GM12801 (cell line): ENCODE data around the gene NAA80.

Source experiments
- CTCF ChIP-seq: IDR thresholded peaks from one replicate; pipeline ENCODE4 v1.5.1; 2011; ENCODE audit warnings: control low read depth; ENCODE audit not compliant: insufficient read length; ENCODE audit errors: extremely low read depth

Gene NAA80

DNA sequence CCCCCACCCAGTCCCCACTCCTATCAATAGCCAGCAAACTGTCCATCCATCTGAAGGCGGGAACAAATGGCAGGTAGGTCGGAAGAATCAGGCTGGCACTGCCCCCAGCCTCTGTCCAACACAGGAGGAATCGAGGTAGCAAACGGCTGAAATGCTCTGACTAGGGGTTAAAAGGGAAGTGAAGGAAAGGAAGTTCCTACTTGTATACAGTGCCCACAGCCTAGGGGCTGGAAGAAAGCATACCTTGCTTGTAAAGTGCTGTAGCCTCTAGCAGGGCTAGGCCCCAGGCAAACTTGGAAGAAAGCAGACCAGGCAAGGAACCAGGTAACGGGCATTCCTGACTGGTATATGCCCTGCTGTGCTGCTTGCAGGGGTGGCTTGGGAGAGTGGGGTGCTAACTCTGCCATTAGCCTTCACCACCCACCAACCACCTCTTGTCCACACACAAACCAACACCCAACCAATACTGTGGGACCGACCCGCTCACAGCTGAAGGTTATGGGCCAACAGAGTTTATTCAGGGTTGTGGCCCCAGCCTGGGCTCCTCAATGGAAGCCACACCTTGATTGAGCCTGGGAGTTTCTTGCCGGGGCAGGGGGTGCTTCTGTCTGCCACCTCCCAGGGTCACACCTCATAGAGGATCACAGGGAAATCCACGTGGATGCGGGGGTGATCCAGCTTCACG lies 26.4 kb upstream of the NAA80 start:
- no peak for TF ChIP-seq CTCF

DNA sequence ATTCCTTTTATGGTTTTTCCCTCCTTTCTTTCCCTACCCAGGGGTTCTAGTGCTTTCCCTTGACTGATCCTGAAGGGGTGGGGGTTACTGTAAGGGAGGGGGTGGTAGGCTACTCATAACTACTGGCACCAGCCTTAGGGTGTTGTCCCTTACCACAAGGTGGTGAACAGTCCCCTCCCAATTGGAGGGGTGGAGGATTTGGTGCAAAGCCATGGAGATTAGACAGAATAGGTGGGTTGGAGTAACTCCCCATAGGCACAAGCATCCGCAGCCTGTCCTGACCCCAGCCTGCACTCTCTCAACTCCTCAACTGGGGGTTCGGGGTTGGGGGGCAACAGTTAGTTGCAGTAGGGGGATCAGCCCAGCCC lies 25.9 kb upstream of the NAA80 start:
- no peak for TF ChIP-seq CTCF

DNA sequence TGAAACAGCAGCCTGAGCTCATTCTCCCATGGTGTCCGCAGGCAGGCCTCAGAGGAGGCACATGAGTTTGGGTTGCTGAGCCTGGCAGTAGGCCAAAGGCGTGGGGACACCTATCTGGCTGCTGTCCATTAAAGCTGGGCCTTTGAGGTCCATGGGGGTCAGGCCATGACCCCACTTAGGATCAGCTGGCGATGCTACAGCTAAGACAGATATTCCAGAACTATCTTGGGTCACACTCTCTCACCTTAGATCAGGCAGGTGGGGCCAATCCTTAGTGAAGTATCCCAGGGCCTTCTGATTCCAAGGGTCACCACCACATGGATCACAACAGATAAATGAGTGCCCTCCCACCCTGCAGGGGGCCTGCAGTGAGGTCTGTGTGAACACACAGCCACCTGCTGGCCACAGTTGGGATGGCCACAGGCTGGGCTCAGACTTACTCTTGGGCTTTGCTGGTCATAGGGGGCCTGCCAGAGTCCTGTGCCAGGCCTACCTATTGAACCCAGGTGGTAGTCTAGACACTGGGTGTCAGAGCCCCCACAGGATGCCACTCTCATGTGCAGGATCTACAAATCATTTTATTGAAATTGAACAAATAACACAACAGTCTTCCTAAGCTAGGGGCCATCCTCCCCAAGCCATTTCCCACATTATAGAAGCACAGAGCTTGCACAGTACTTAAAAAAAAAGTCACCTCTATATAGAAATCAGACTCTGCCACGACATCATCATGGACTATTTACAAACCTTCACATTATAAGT lies 25.3 kb upstream of the NAA80 start:
- TF ChIP-seq CTCF: no peak

DNA sequence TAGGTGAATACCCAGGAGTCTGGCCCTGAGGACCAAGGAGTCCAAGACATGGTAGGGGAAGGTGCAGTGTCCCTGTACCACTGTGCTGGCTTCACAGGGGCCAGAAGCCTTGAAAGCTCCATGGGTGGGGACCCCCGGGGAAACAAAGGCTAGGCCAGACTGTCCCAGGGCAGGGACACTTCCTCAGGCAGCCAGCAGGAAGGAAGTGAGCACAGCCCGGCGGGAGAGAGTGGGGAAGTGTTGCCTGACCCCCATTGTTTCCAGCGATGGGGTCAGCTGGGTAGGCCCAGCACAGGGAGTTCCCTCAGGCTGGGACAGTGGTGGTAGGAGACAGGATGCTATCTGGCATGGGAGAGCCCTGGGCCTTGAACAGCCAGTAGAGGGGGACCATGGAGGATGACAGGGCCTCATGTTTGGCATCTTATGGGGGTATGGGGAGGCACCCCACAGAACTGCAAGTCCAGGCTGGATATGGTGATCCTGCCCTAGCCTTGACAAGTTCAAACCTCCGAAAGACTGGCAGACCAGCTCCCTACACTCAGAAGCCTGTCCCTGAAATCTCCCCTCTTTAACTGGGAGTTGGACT lies 24.5 kb upstream of the NAA80 start:
- TF ChIP-seq CTCF: no peak

DNA sequence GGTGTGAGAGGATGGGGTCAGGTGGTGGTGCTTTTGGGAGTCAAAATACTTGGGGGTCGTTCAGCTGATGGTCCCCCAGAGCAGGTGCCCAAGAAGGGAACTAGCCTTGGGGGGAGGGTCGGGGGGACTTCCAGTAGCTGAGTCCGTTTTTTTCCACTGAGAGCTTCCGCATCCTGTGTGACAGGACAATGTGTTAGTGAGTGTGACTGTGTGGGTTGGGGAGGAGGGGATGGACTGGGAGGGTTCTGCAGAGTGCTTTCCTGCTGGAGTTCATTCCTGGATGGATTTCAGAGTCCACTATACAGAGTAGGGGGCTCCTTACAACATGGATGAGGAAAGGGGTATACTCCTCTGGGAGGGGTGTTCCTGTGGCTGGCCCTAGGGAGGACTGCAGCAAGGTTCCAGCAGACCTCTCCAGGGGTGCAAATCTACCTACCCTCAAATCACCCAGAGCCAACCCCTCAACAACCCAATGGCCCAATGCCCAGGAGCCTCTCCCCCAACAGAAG lies 23.9 kb upstream of the NAA80 start:
- no peak for TF ChIP-seq CTCF

- TF ChIP-seq CTCF: no peak
Observed at GRCh38 chr3:50322386-50323091, 23.3 kb upstream of the NAA80 start, which contains the start of gene HYAL2. Gene HYAL2 (minus strand): TSS chr3:50322745. CDS start chr3:50320489, 2,256 bp downstream.

- no peak for TF ChIP-seq CTCF
Observed at GRCh38 chr3:50322115-50322385, 22.8 kb upstream of the NAA80 start.
